Cardiac atrium fibroblast (primary cell): ENCODE data around the gene ZNF611. TPM values are rescaled to one million over a fixed set of nuclear protein-coding genes. Genes with fewer than 3 reads are reported as not detected.

ENCODE experiments used
- total RNA-seq: library from RNA; depleted of rRNA; stranded (reverse); fragments of >200 nt; gene quantifications from 2 replicates; pipeline ENCODE4 v1.2.3, GENCODE V29; 2015

ZNF611 gene
- total RNA-seq = 5.0 and 5.1 TPM in 2 replicates

GRCh38 chr19:52734893-52735661 lies at the start of gene ZNF611:
Gene ZNF611, minus strand, starts transcription at chr19:52735044. Its CDS starts 19,150 bp downstream, at chr19:52715894.

Other genes with a start within 250 kb of the ZNF611 start
- gene ZNF808, start 207.4 kb downstream of the ZNF611 start, total RNA-seq = 4.5 and 9.7 TPM in 2 replicates
- 8.3 and 13.4 TPM in 2 replicates for gene ZNF701, start 164.8 kb downstream of the ZNF611 start, total RNA-seq
- 16.7 and 18.2 TPM in 2 replicates for gene ZNF83, start 96.7 kb downstream of the ZNF611 start, total RNA-seq
- 1.6 and 8.4 TPM in 2 replicates for gene ZNF600, start 51.7 kb upstream of the ZNF611 start, total RNA-seq
- 4.0 and 10.4 TPM in 2 replicates for gene ZNF28, start 86.6 kb upstream of the ZNF611 start, total RNA-seq
- gene ZNF468, start 122.6 kb upstream of the ZNF611 start, total RNA-seq = 11.6 and 16.7 TPM in 2 replicates
- 4.0 and 8.9 TPM in 2 replicates for gene ZNF320, start 162.6 kb upstream of the ZNF611 start, total RNA-seq
- gene ZNF888, start 188.4 kb upstream of the ZNF611 start, total RNA-seq = 1.6 and 1.9 TPM in 2 replicates
- gene ZNF816, start 227.8 kb upstream of the ZNF611 start, total RNA-seq = 3.8 and 23.7 TPM in 2 replicates